KBM-7 (cell line): ENCODE measurements around the gene MRPL21.
"Not testable (repeated sequence)": the region's sequence is repeated elsewhere in the genome, so short reads cannot be mapped to it uniquely, and the experiment has no call there.

Experiments
- DNase-seq: peaks from one replicate; pipeline ENCODE4 v3.0.0-alpha.2; 2015
- in situ Hi-C: fragments of 300-500 bp; cut with MboI; formaldehyde crosslinking; loops from 2 replicates; pipeline ENCODE4 v1.14.3; 2020; ENCODE audit warnings: low sequenced_read_pairs, low pct_unique_long_range_greater_than_20kb, mixed read lengths

The MRPL21 gene

GRCh38 chr11:68881320-68881719 lies 22.3 kb downstream of the MRPL21 start:
- in situ Hi-C loops: no loop called here
- no peak for DNase-seq

DNA sequence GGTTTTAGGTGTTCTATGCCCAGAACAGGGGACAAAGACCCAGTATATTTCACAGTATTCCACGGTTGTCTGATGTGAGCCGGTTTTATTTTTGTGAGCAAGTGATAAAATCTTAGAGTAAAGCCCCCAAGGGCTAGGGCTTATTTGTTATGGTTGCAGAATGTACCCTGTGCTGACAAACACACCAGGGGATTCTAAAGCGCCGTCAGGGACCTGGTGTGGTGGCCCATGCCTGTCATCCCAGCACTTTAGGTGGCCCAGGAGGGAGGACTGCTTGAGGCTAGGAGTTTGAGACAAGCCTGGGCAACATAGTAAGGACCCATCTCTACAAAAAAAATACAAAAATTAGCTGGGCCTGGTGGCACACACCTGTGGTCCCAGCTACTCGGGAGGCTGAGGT lies 22.8 kb downstream of the MRPL21 start:
- in situ Hi-C loops: no loop called here
- DNase-seq: no peak

GRCh38 chr11:68878022-68878421 lies 25.6 kb downstream of the MRPL21 start:
- in situ Hi-C loops: no loop called here
- DNase-seq: no peak

DNA sequence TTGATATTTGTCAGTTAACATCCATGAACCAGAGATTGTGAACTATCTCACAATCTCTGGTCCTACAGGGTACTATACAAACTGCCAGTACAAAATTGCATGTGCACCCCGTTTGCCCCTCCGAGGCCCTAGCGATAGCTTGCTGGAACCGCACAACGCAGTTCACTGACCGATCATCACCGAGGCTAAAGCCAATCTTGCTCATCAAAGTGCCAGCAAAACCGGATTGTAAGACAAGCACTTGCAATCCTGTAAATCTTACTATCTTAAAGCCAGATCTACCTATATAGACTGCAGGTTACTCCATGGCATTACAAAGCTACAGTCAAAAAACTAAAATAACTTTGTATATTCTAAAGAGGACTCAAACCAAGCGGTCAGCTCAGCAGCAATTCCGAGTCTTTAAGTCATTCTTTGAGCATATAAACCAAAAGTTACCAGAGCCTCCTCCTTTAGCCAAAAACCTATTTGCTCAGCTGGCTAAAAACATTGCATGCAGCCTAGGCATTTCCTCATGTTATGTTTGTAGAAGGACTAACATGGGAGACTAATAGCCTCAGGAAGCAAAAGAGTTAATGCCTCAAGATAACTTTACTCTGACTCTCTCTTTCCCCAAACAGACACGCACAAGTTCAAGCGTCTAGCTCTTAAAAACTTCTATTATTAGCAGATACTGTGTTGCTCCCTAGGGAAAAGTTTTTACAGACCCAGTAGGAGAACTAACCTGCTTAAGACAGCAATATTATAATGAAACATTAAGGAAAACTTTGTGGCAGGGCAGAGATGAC lies 31.2 kb downstream of the MRPL21 start:
- in situ Hi-C loops: no loop called here
- DNase-seq: no peak

- DNase-seq: peak; percentile 19
- in situ Hi-C loops: no loop called here
Observed at GRCh38 chr11:68870470-68870869, 33.2 kb downstream of the MRPL21 start.

GRCh38 chr11:68868221-68868835 lies 35.3 kb downstream of the MRPL21 start:
- DNase-seq: no peak
- in situ Hi-C loops: no loop called here

DNA sequence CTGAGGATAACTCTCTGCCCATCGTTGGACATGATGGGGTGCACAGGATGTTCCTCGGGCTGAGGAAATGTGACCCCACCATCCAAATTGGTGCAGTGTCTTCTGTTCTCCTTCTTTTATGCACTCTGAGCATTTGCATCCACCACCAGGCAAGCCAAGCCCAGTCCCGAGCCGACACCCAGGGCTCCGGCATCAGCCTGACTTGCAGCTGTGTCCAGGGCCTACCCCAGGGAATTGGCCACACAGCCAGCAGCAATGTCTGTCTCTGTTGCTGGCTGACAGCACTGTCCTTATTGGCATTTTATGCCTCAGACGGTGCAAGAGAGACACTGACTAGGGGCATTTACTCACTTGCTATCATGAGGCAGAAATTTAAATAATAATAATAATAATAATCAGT lies 36.6 kb downstream of the MRPL21 start:
- no peak for DNase-seq
- in situ Hi-C loops: no loop called here

DNA sequence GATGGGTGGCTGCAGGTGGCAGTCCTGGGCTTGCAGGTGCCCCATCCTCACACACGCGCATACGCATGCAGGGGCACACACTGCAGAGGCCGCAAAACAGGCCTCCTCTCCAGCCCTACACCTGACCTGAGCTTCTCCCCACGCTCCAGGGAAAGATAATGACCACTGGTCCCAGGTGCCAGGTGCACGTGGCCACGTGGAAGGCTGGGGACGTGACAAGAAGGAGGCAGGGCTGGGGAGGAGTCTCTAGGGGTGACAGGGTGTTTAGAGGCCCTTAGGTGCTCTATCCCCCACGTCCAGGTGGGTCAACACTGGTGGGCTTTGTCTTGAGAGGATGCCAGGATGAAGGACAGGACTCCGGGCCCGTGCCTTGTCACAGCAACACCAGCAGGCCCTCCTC lies 38.4 kb downstream of the MRPL21 start:
- DNase-seq: no peak
- in situ Hi-C loops: no loop called here

GRCh38 chr11:68863553-68864265 lies 39.9 kb downstream of the MRPL21 start:
- in situ Hi-C loops: no loop called here
- no peak for DNase-seq

DNA sequence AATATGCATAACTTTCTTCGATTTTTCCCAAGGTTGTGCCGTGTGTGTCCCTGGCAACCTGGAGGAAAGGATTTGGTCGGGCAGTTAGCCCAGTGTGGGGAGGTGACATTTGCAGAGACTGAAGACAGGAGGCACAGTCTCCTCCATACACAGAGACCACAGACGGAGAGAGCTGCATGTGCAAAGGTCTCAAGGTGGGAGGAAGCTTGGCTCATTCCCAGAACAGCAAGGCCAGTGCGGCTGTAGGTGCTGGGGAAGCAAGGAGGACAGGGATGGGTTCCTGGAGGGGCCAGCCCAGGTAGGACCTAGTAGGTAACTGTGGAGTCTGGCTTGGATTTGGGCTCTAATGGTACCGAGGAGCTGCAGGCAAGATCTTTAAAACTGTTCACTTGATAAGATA lies 41.2 kb downstream of the MRPL21 start:
- DNase-seq: no peak
- in situ Hi-C loops: no loop called here

DNA sequence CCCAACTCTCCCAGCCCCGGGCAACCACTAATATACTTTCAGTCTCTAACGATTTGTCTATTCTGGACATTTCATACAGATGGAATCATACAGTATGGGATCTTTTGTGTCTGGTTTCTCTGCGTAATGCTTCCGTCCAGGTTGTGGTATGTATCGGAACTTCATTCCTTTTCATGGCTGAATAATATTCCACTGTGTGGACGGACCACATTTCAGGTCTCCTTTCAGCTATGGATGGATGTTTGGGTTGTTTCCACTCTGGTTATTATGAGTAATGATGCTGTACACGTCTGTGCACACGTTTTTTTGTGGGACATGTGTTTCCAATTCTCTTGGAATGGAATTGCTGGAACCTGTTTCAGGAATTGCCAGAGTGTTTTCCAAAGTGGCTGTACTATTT lies 44.5 kb downstream of the MRPL21 start:
- in situ Hi-C loops: no loop called here
- DNase-seq: no peak

DNA sequence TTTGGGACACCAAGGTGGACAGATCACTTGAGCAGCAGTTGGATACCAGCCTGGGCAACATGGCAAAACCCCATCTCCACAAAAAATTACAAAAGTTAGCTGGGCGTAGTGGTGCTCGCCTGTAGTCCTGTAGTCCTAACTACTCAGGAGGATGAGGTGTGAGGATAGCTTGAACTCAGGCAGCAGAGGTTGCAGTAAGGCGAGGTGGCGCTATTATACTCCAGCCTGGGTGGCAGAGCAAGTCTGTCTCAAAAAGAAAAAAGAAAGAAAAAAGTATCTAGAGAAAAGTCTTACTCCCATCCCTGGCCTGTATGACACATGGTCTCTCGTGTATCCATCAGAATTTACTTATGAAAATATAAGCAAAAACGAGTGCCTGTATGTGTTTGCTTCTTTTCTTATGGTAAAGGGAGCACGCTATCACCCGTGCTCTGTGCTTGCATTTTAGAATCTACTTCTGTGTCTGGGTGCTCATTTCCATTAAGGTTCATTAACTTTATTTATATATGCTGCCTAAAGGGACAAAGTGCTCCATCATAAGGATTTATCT lies 46.5 kb downstream of the MRPL21 start:
- DNase-seq: no peak
- in situ Hi-C loops: no loop called here

- in situ Hi-C loops: not testable (repeated sequence)
Observed at GRCh38 chr11:68856425-68857030, 47.1 kb downstream of the MRPL21 start.

GRCh38 chr11:68855205-68855981 lies 48.2 kb downstream of the MRPL21 start:
- peak; percentile 60 for DNase-seq
- in situ Hi-C loops: no loop called here

More at GRCh38 chr11:68856425-68857030, 47.1 kb downstream of the MRPL21 start:
- DNase-seq: not testable (repeated sequence)

- in situ Hi-C loops: no loop called here
- DNase-seq: no peak
Observed at GRCh38 chr11:68854273-68854958, 49.2 kb downstream of the MRPL21 start.

DNA sequence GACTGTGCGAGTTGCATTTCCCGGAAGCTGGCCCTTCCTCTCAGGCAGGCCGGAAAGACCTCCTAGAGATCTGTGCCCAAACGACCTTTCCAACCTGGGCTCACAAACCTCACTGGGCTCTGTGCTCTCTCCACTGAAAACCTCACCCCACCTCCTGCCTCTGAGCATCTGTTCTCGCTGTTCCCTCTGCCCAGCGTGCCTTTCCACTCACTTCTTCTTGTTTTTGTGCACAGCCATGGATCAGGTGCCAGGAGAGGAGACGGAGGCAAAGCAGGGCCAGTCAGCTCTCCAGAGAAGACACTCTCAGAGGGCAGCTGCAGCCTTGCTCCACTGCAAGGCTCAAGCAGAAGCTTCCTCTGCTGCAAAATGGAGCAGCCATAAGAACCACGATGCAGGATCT lies 51.0 kb downstream of the MRPL21 start:
- in situ Hi-C loops: no loop called here
- no peak for DNase-seq

GRCh38 chr11:68848429-68848828 lies 55.2 kb downstream of the MRPL21 start:
- in situ Hi-C loops: no loop called here
- DNase-seq: no peak

DNA sequence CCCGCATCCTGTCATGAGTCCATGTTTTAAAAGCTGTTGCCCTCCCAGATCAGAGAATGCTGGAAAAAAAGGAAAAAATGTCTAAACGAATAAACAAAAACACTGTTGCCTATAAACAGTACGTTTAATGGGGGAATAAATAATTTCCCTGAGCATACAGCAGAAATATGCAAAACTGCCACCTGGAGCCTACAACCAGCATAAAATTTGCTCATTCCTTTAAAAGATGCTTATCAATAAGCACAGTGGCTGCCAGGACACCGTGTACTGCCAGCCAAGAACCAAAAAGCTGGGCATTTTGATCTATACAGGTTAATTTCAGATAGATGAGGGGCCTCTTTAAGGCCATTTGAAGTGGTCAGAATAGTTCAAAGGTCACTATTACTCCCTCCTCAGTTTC lies 56.2 kb downstream of the MRPL21 start:
- in situ Hi-C loops: no loop called here
- no peak for DNase-seq
